HG03521 (cell line): ENCODE data around the gene PCDHGC5.

Source experiments
- ATAC-seq: cut with Tn5 transposase; IDR thresholded peaks from one replicate; pipeline ENCODE4 v1.9.1; 2021; ENCODE audit warnings: mild to moderate bottlenecking, moderate library complexity; ENCODE audit not compliant: unreplicated experiment

The PCDHGC5 gene

GRCh38 chr5:141528291-141528984 is 39.6 kb downstream of the PCDHGC5 start:
- ATAC-seq = no peak

- ATAC-seq = no peak
Observed at GRCh38 chr5:141529002-141529401, 40.1 kb downstream of the PCDHGC5 start.

DNA sequence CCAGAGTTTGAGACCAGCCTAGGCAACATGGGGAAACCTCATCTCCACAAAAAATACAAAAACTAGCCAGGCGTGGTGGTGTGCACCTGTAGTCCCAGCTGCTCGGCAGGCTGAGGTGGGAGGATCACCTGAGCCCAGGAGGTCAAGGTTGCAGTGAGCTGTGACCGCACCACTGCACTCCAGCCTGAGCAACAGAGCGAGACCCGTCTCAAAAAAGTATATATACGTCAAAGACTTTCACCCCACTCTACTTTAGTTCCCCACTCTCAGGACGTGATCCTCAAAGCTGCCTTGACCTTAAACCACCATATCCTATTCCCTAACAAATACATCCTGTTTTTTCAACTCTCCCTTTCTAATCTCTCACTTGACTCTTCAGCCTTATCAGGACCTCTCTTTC is 41.0 kb downstream of the PCDHGC5 start:
- no peak for ATAC-seq

DNA sequence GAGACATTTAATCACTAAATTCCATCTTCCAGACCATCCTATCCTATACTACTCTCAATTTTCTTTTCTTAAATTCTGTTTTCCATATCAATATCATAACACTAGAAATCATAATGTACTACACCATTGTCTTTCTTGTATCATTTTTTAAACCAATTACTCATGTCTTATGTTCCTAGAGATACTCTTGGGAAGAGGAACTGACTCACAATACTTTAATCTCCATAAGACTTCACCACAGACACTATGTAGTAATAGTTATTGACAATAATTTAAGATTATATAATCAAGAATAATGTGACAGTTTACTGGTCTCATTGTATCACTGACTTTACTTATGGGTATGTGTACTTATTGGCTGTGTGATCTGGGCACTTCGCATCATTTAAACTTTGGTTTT is 43.8 kb downstream of the PCDHGC5 start:
- ATAC-seq = no peak

- no peak for ATAC-seq
Observed at GRCh38 chr5:141533897-141534296, 45.0 kb downstream of the PCDHGC5 start.

DNA sequence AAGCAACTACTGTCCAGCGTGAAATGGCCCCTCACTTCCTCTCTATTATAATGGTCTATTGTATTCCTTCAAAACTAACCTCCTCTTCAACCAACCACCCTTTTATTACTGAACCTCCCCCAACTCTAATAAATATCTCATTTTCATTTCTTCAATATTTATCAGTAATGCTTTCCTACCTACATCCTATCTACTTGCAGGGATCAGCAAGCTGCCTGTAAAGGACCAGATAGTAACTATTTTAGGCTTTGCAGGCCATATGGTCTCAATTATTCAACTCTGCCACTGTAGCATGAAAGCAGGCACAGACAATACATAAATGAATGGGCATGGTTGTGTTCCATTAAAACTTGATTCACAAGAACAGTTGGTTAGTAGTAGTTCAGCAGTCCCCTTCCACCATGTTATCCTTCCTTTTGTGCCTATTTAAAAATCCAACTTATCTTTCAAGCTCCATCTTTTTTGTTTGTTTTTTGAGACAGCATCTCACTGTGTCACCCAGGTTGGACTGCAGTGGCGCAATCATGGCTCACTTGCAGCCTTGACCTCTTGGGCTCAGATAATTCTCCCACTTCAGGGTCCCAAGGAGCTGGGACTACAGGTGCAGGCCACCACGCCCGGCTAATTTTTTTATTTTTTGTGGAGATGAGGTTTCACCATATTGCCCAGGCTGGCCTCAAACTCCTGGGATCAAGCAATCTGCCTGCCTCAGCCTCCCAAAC is 45.8 kb downstream of the PCDHGC5 start:
- ATAC-seq = no peak
